Parathyroid adenoma (tissue), 2 donors: Measurements from ENCODE around the gene OR6C2.
"Not testable (repeated sequence)": the region's sequence is repeated elsewhere in the genome, so short reads cannot be mapped to it uniquely, and the experiment has no call there.

Experiments used
- H2AFZ ChIP-seq: fragments of 300-600 bp; sonication (generic); one replicate; pipeline ENCODE4 v1.7.0; 2017; ENCODE audit warnings: antibody characterized with exemption, mild to moderate bottlenecking
- H3K27ac ChIP-seq: fragments of 300-600 bp; sonication (generic); one replicate; pipeline ENCODE4 v1.7.0; 2017
- H3K27me3 ChIP-seq: fragments of 300-600 bp; sonication (generic); one replicate; pipeline ENCODE4 v1.7.0; 2017; ENCODE audit warnings: low read length; ENCODE audit not compliant: control insufficient read depth, insufficient read depth
- H3K36me3 ChIP-seq: fragments of 300-600 bp; sonication (generic); one replicate; pipeline ENCODE4 v1.7.0; 2017; ENCODE audit warnings: low read length; ENCODE audit not compliant: control insufficient read depth, insufficient read depth
- H3K4me1 ChIP-seq: fragments of 300-600 bp; sonication (generic); one replicate; pipeline ENCODE4 v1.7.0; 2017; ENCODE audit warnings: control low read depth
- H3K4me2 ChIP-seq: fragments of 300-600 bp; sonication (generic); one replicate; pipeline ENCODE4 v1.7.0; 2017; ENCODE audit warnings: low read length
- H3K4me3 ChIP-seq: fragments of 300-600 bp; sonication (generic); one replicate; pipeline ENCODE4 v1.7.0; 2017; ENCODE audit warnings: low read depth, low read length
- H3K79me2 ChIP-seq: fragments of 300-600 bp; sonication (generic); one replicate; pipeline ENCODE4 v1.7.0; 2017; ENCODE audit warnings: control low read depth
- H3K9ac ChIP-seq: fragments of 300-600 bp; sonication (generic); one replicate; pipeline ENCODE4 v1.7.0; 2017; ENCODE audit warnings: mild to moderate bottlenecking
- H3K9me3 ChIP-seq: fragments of 300-600 bp; sonication (generic); one replicate; pipeline ENCODE4 v1.7.0; 2017; ENCODE audit warnings: low read length; ENCODE audit not compliant: control insufficient read depth
- TF ChIP-seq, protein P1 (sequence below): fragments of 300-600 bp; sonication (generic); IDR thresholded peaks from one replicate; pipeline ENCODE4 v1.7.0; 2017; ENCODE audit warnings: antibody characterized with exemption, mild to moderate bottlenecking
- donor health status: primary hyperparathyroidism.

The OR6C2 gene

DNA sequence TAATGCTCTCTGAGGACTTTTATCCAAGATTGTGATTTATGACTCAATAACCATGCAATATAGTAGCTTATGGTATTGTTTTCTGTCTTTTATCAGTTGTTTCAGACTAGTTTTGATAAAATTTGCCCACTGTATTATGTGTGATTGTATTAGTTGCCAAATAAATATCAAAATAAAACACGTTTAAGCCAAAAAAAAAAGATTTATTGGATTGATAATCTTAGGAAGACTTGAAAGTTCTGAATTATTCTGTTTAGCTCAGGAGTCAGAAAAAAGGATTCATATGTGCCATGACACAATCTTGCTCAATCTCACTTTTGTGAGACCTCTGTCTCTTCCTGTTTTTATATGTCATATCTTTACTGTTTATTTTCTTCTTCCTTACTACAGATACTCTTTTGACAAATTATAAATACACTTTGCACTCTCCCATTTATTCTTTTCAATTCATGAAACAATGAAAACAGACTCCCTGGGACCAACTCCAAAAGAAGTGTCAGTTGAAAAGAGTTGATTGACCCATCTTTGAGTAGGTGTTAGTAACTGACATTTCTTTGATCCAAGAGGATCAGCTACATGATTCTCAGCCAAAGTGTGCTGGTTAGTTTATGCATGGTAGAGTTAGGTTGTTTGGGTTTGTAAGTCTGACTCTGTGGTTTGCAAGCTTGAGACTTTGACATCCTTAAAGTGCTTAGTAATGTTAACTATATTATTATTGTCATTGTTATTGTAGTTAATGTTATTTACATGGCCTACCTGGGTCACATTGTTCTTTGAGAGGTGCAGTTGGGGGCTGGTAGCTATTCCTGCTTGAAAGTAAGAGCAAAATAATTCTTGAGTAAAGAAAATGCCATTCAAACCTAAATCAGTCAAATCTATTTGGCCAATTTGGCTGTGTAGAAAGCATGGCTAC, 15.3 kb upstream of the OR6C2 start:
- Histone ChIP-seq H3K4me2 (no peak overlapping the region), H3K9me3 (no peaks in the 10 kb centered on the region), H3K9ac (no peak overlapping the region), H3K79me2 (no peaks in the 10 kb centered on the region), H3K4me1 (no peaks in the 10 kb centered on the region), H2AFZ (no peak overlapping the region), H3K4me3 (no peak overlapping the region), H3K27me3 (no peaks in the 10 kb centered on the region), H3K27ac (no peak overlapping the region), H3K36me3 (no peaks in the 10 kb centered on the region)
- TF ChIP-seq, protein P1, sequence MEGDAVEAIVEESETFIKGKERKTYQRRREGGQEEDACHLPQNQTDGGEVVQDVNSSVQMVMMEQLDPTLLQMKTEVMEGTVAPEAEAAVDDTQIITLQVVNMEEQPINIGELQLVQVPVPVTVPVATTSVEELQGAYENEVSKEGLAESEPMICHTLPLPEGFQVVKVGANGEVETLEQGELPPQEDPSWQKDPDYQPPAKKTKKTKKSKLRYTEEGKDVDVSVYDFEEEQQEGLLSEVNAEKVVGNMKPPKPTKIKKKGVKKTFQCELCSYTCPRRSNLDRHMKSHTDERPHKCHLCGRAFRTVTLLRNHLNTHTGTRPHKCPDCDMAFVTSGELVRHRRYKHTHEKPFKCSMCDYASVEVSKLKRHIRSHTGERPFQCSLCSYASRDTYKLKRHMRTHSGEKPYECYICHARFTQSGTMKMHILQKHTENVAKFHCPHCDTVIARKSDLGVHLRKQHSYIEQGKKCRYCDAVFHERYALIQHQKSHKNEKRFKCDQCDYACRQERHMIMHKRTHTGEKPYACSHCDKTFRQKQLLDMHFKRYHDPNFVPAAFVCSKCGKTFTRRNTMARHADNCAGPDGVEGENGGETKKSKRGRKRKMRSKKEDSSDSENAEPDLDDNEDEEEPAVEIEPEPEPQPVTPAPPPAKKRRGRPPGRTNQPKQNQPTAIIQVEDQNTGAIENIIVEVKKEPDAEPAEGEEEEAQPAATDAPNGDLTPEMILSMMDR = no peak

DNA sequence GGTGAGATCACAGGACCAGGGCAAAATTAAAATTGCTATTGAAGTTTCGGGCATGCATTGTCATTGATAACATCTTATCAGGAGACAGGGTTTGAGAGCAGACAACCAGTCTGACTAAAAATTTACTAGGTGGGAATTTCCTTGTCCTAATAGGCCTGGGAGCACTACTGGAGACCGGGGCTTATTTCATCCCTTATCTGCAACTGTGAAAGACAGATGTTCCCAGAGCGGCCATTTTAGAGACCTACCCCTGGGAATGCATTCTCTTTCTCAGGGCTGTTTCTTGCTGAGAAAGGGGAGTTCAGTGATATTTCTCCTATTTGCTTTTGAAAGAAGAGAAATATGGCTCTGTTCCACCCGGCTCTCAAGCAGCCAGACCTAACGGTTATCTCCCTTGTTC, 2.6 kb upstream of the OR6C2 start:
- H3K4me3 ChIP-seq, H3K27me3 ChIP-seq, H3K9ac ChIP-seq: not testable (repeated sequence)

DNA sequence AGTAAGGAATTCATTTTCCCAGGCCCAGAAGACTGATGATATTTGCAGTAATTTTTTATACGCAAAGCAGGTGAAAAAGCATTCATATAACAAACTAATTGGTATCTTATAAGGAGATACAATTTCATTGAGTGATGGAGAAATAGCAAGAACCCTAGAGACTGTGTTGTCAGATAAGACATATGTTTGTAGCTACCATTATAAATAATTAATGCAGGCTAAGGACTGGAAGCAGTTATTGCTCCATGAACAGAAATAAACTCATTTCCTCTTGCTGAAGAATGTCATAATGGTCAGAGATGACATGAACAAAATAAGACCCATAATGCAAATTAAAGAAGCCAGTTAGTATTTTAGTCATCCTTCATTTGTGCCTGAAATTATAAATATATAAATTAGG, 1.5 kb downstream of the OR6C2 start:
- Histone ChIP-seq H3K4me1 (no peaks in the 10 kb centered on the region), H3K27ac (no peak overlapping the region), H3K27me3 (no peaks in the 10 kb centered on the region), H3K36me3 (no peaks in the 10 kb centered on the region), H3K9me3 (no peaks in the 10 kb centered on the region), H3K9ac (no peak overlapping the region), H2AFZ (no peak overlapping the region), H3K79me2 (no peaks in the 10 kb centered on the region), H3K4me2 (no peak overlapping the region), H3K4me3 (no peak overlapping the region)
- TF ChIP-seq, protein P1 = no peak

More for the DNA sequence above, 2.6 kb upstream of the OR6C2 start:
- H3K79me2 ChIP-seq, H3K9me3 ChIP-seq, H2AFZ ChIP-seq, H3K36me3 ChIP-seq, H3K4me2 ChIP-seq, H3K27ac ChIP-seq, H3K4me1 ChIP-seq: not testable (repeated sequence)

DNA sequence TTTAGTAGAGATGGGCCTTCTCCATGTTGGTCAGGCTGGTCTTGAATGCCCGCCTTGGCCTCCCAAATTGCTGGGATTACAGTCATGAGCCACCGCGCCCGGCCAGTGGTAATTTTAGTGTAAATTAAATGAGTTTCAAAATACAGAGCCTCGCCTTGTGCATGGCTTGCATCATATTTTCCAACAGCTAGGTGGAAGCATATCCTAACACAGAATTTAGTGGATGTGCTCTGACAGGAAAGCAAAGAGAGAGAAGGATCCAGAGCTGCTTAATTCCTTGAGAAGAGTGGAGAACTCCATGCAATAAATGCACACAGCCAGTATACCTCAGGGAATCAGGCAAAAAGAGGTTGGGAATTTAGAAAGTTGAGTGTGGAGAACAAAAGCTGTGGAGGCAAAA, 2.5 kb downstream of the OR6C2 start:
- H3K27me3 ChIP-seq = no peaks in the 10 kb centered on the region

DNA sequence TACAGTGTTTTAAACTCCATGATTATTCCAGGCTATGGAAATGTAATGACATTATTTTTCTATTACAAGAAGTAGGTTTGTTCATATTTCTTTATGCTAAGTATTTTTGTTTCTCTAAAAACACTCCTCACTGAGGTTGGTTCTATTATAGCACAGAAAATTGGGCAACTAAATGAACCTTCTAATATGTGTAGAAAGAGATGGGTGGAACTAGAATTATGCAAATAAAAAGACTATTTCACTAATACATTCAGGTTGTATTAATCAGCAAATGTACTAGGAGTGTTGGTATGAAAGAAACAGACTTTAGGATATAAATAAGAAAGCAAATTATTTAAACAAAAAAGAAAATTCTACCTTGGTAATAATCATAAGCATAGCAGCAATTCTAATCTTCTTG, 4.9 kb downstream of the OR6C2 start:
- H3K9me3 ChIP-seq = no peaks in the 10 kb centered on the region
- no peak overlapping the region for H3K4me2 ChIP-seq
- no peak overlapping the region for H2AFZ ChIP-seq
- no peak overlapping the region for H3K9ac ChIP-seq
- H3K27me3 ChIP-seq = no peaks in the 10 kb centered on the region
- no peak overlapping the region for H3K4me3 ChIP-seq
- no peaks in the 10 kb centered on the region for H3K79me2 ChIP-seq
- TF ChIP-seq, protein P1 = no peak
- no peaks in the 10 kb centered on the region for H3K4me1 ChIP-seq
- no peaks in the 10 kb centered on the region for H3K36me3 ChIP-seq
- no peak overlapping the region for H3K27ac ChIP-seq

More for the DNA sequence above, 2.5 kb downstream of the OR6C2 start:
- H3K4me2 ChIP-seq = no peak overlapping the region
- no peak overlapping the region for H2AFZ ChIP-seq
- no peak overlapping the region for H3K4me3 ChIP-seq
- TF ChIP-seq, protein P1 = peak; percentile 9
- no peaks in the 10 kb centered on the region for H3K9me3 ChIP-seq
- H3K36me3 ChIP-seq = no peaks in the 10 kb centered on the region
- no peaks in the 10 kb centered on the region for H3K79me2 ChIP-seq
- H3K9ac ChIP-seq = no peak overlapping the region
- H3K4me1 ChIP-seq = no peaks in the 10 kb centered on the region
- H3K27ac ChIP-seq = no peak overlapping the region

DNA sequence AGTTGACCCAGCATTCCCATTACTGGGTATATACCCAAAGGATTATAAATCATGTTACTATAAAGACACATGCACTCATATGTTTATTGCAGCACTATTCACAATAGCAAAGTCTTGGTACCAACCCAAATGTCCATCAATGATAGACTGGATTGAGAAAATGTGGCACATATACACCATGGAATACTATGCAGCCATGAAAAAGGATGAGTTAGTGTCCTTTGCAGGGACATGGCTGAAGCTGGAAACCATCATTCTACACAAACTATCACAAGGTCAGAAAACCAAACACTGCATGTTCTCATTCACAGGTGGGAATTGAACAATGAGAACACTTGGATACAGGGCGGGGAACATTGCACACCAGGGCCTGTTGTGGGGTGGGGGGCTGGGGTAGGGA, 21.1 kb downstream of the OR6C2 start:
- H3K36me3 ChIP-seq, H2AFZ ChIP-seq, H3K79me2 ChIP-seq, H3K27ac ChIP-seq, H3K27me3 ChIP-seq, H3K4me3 ChIP-seq, H3K4me1 ChIP-seq, H3K9me3 ChIP-seq, H3K9ac ChIP-seq, H3K4me2 ChIP-seq: not testable (repeated sequence)
